HepG2 (cell line): ENCODE results near the gene PLXND1. TPM values are rescaled to one million over a fixed set of nuclear protein-coding genes. Genes with fewer than 3 reads are reported as not detected.

Source experiments
- ATF3 ChIP-seq: sonication (generic); formaldehyde crosslinking; IDR thresholded peaks from 2 replicates; pipeline ENCODE4 v1.4.0; 2020; ENCODE audit warnings: missing genetic modification reagents
- CHD4 ChIP-seq: fragments of 200-600 bp; sonication (generic); IDR thresholded peaks from 2 replicates; pipeline ENCODE4 v1.7.0; 2017; ENCODE audit warnings: mild to moderate bottlenecking, low read length, borderline replicate concordance
- DDIT3 ChIP-seq: sonication (generic); formaldehyde crosslinking; IDR thresholded peaks from 2 replicates; pipeline ENCODE4 v1.4.0; 2020; ENCODE audit warnings: mild to moderate bottlenecking, missing genetic modification reagents
- ETV5 ChIP-seq: IDR thresholded peaks from 2 replicates; pipeline ENCODE4 v1.6.1; 2018; ENCODE audit warnings: missing biosample characterization, missing genetic modification reagents, inconsistent platforms, borderline replicate concordance
- HMGA1 ChIP-seq: sonication (generic); formaldehyde crosslinking; conservative IDR thresholded peaks from 2 replicates; pipeline ENCODE4 v1.4.0; 2020; ENCODE audit warnings: missing genetic modification reagents
- HOXA3 ChIP-seq: sonication (generic); formaldehyde crosslinking; IDR thresholded peaks from 2 replicates; pipeline ENCODE4 v1.5.0; 2020; ENCODE audit warnings: missing genetic modification reagents
- KAT2B ChIP-seq: fragments of 150-350 bp; IDR thresholded peaks from 2 replicates; pipeline ENCODE4 v1.6.1; 2014; ENCODE audit warnings: low read depth, low read length, borderline replicate concordance
- MAX ChIP-seq: IDR thresholded peaks from 2 replicates; pipeline ENCODE4 v1.6.1; 2012; ENCODE audit warnings: inconsistent platforms
- MLX ChIP-seq: IDR thresholded peaks from 2 replicates; pipeline ENCODE4 v1.6.1; 2016
- PLSCR1 ChIP-seq: sonication (generic); formaldehyde crosslinking; IDR thresholded peaks from 2 replicates; pipeline ENCODE4 v1.5.0; 2020; ENCODE audit warnings: missing genetic modification reagents, mild to moderate bottlenecking, borderline replicate concordance
- SNAPC5 ChIP-seq: sonication (generic); formaldehyde crosslinking; IDR thresholded peaks from 2 replicates; pipeline ENCODE4 v1.8.1; 2023; ENCODE audit warnings: mild to moderate bottlenecking, missing genetic modification reagents, borderline replicate concordance
- SRSF1 ChIP-seq: fragments of 200-400 bp; formaldehyde crosslinking; optimal IDR thresholded peaks from 2 replicates; pipeline ENCODE3; 2017; ENCODE audit warnings: mild to moderate bottlenecking, low read depth, low read length, moderate library complexity
- SRSF4 ChIP-seq: fragments of 200-400 bp; formaldehyde crosslinking; IDR thresholded peaks from one replicate; pipeline ENCODE4 v1.6.1; 2018; ENCODE audit warnings: mild to moderate bottlenecking, low read depth, low read length, moderate library complexity; ENCODE audit not compliant: poor library complexity, severe bottlenecking
- SSRP1 ChIP-seq: IDR thresholded peaks from 2 replicates; pipeline ENCODE4 v1.6.1; 2016; ENCODE audit warnings: control low read depth
- ZBTB44 ChIP-seq: sonication (generic); formaldehyde crosslinking; IDR thresholded peaks from 2 replicates; pipeline ENCODE4 v1.4.0; 2020; ENCODE audit warnings: missing genetic modification reagents
- ZBTB7A ChIP-seq: sonication (generic); formaldehyde crosslinking; IDR thresholded peaks from 2 replicates; pipeline ENCODE4 v1.8.0; 2022; ENCODE audit warnings: mild to moderate bottlenecking, missing genetic modification reagents
- ZFP1 ChIP-seq: IDR thresholded peaks from 2 replicates; pipeline ENCODE4 v1.6.1; 2016
- ZFX ChIP-seq: sonication (generic); formaldehyde crosslinking; IDR thresholded peaks from 2 replicates; pipeline ENCODE4 v1.4.0; 2020; ENCODE audit warnings: mild to moderate bottlenecking, low read depth, missing genetic modification reagents, moderate library complexity
- ZKSCAN1 ChIP-seq: fragments of 150-350 bp; IDR thresholded peaks from 2 replicates; pipeline ENCODE4 v1.6.1; 2014; ENCODE audit warnings: low read length
- ZNF337 ChIP-seq: sonication (generic); formaldehyde crosslinking; IDR thresholded peaks from 2 replicates; pipeline ENCODE4 v1.5.1; 2020; ENCODE audit warnings: missing genetic modification reagents, low read depth, mild to moderate bottlenecking, borderline replicate concordance
- ZNF770 ChIP-seq: sonication (generic); formaldehyde crosslinking; IDR thresholded peaks from 2 replicates; pipeline ENCODE4 v1.5.0; 2020; ENCODE audit warnings: mild to moderate bottlenecking, missing genetic modification reagents
- ZNF781 ChIP-seq: sonication (generic); formaldehyde crosslinking; IDR thresholded peaks from 2 replicates; pipeline ENCODE4 v1.5.1; 2020; ENCODE audit warnings: borderline replicate concordance, mild to moderate bottlenecking, missing genetic modification reagents; ENCODE audit errors: not compliant biosample characterization
- polyA plus RNA-seq, 8 experiments: library from polyadenylated mRNA; depleted of rRNA in 3 of 8; stranded (reverse) in 7 of 8; unstranded in 1 of 8; fragments of >200 nt; fragmentation: Illumina TruSeq in 4 of 8; extraction: Trizol in 4 of 8; gene quantifications; 2 replicates each; pipeline versions ENCODE4 v1.2.1 to v1.2.3, GENCODE V29; 2011 to 2016; ENCODE audit warnings: low read depth in 4 of 8, missing spikeins in 1 of 8, mixed read lengths in 1 of 8; ENCODE audit not compliant: insufficient read depth in 1 of 8
- total RNA-seq, 5 experiments: library from RNA; depleted of rRNA; stranded (reverse); fragments of >200 nt; fragmentation: Illumina TruSeq; extraction: Trizol; gene quantifications; 2 replicates each; pipeline ENCODE4 v1.2.3, GENCODE V29; 2016; ENCODE audit warnings: low read depth in 1 of 5

The PLXND1 gene
- total and polyA plus RNA-seq, 2 of the 13 experiments (the other 11 are each of a cell fraction or from before 2014, with no cell fraction given) = 15.9 to 42.0 TPM

- TF ChIP-seq ZNF337 (CRISPR knock-in tag) = 0 out of 2 replicates have a peak, but pooled peaks have one; percentile 61
- no peak; the same call in 1 of the 2 replicates for TF ChIP-seq ZKSCAN1
- TF ChIP-seq ZBTB44 = no peak
- no peak for TF ChIP-seq SSRP1 (CRISPR knock-in tag)
- TF ChIP-seq CHD4 = peak; percentile 60
- TF ChIP-seq ZFP1 = no peak
- no peak for TF ChIP-seq PLSCR1 (CRISPR knock-in tag)
- no peak for TF ChIP-seq SRSF1
- no peak for TF ChIP-seq SNAPC5 (CRISPR knock-in tag)
- peak; percentile 77 for TF ChIP-seq ZFX
- TF ChIP-seq KAT2B = no peak
- TF ChIP-seq HMGA1 (CRISPR knock-in tag) = no peak
- peak; percentile 27; the same call in 1 of the 2 replicates for TF ChIP-seq ETV5 (CRISPR knock-in tag)
- no peak for TF ChIP-seq HOXA3 (CRISPR knock-in tag)
- no peak for TF ChIP-seq ZBTB7A
- TF ChIP-seq MAX = peak; percentile 71
- peak; percentile 59 for TF ChIP-seq ATF3 (CRISPR knock-in tag)
- no peak for TF ChIP-seq SRSF4
- no peak for TF ChIP-seq DDIT3 (CRISPR knock-in tag)
- TF ChIP-seq MLX (CRISPR knock-in tag) = no peak
- 0 out of 2 replicates have a peak, but pooled peaks have one; percentile 9 for TF ChIP-seq ZNF770 (CRISPR knock-in tag)
- TF ChIP-seq ZNF781 = no peak
Observed at GRCh38 chr3:129612534-129613366, 6.3 kb upstream of the PLXND1 start (continued).
